Ascending aorta (tissue), 2 donors: Measurements from ENCODE around the gene SKIL. TPM values are rescaled to one million over a fixed set of nuclear protein-coding genes. Genes with fewer than 3 reads are reported as not detected.
A peak's percentile ranks its signal among the peaks of the same experiment; 100 is the strongest.

Experiments used
- DNase-seq, 2 donors: peaks; one replicate each; pipeline ENCODE4 v3.0.0-alpha.2; 2019; ENCODE audit warnings: low spot score in 2 of 2
- H3K27ac ChIP-seq, 2 donors: fragments of 200-600 bp; sonication (generic); one replicate each; pipeline ENCODE4 v1.5.1; 2016 to 2017; ENCODE audit warnings: mild to moderate bottlenecking in 1 of 2
- H3K27me3 ChIP-seq: fragments of 200-600 bp; sonication (generic); one replicate; pipeline ENCODE4 v1.5.1; 2017
- H3K36me3 ChIP-seq, 2 donors: fragments of 200-600 bp; sonication (generic); one replicate each; pipeline ENCODE4 v1.5.1; 2016
- H3K4me1 ChIP-seq, 2 donors: fragments of 200-600 bp; sonication (generic); one replicate each; pipeline ENCODE4 v1.5.1; 2016 to 2017; ENCODE audit warnings: mild to moderate bottlenecking in 1 of 2
- H3K4me3 ChIP-seq, 2 donors: fragments of 200-600 bp; sonication (generic); one replicate each; pipeline ENCODE4 v1.5.1; 2016 to 2017; ENCODE audit warnings: mild to moderate bottlenecking in 1 of 2
- H3K9me3 ChIP-seq, 2 donors: fragments of 200-600 bp; sonication (generic); one replicate each; pipeline ENCODE4 v1.5.1; 2016
- intact Hi-C: fragments of 100-400 bp; cut with DNase I; formaldehyde crosslinking; loops from one replicate; pipeline ENCODE4 v1.15.1; 2023
- total RNA-seq: library from RNA; depleted of rRNA; stranded (reverse); fragments of >200 nt; gene quantifications from one replicate; pipeline ENCODE4 v1.1.0, GENCODE V29; 2016
- TF ChIP-seq, protein P1 (sequence below), 3 experiments: fragments of 200-600 bp in 2 of 3; fragments of 450-650 bp in 1 of 3; sonication (generic) in 2 of 3; IDR thresholded peaks; one replicate each; pipeline ENCODE4 v1.5.1; 2016 to 2019; ENCODE audit warnings: antibody characterized with exemption in 3 of 3, mild to moderate bottlenecking in 1 of 3, moderate library complexity in 1 of 3

SKIL gene
- total RNA-seq, 1 donor from 2014 or later: 30.2 TPM

DNA sequence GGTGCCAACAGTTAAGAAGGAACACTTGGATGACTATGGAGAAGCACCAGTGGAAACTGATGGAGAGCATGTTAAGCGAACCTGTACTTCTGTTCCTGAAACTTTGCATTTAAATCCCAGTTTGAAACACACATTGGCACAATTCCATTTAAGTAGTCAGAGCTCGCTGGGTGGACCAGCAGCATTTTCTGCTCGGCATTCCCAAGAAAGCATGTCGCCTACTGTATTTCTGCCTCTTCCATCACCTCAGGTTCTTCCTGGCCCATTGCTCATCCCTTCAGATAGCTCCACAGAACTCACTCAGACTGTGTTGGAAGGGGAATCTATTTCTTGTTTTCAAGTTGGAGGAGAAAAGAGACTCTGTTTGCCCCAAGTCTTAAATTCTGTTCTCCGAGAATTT, 3.0 kb downstream of the SKIL start:
- intact Hi-C loops: no loop called here
- H3K4me3 ChIP-seq: peak overlapping the region; percentile 23 to 91

DNA sequence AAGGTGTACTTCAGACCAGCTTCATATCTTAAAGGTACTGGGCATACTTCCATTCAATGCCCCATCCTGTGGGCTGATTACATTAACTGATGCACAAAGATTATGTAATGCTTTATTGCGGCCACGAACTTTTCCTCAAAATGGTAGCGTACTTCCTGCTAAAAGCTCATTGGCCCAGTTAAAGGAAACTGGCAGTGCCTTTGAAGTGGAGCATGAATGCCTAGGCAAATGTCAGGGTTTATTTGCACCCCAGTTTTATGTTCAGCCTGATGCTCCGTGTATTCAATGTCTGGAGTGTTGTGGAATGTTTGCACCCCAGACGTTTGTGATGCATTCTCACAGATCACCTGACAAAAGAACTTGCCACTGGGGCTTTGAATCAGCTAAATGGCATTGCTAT, 3.4 kb downstream of the SKIL start:
- TF ChIP-seq, protein P1, sequence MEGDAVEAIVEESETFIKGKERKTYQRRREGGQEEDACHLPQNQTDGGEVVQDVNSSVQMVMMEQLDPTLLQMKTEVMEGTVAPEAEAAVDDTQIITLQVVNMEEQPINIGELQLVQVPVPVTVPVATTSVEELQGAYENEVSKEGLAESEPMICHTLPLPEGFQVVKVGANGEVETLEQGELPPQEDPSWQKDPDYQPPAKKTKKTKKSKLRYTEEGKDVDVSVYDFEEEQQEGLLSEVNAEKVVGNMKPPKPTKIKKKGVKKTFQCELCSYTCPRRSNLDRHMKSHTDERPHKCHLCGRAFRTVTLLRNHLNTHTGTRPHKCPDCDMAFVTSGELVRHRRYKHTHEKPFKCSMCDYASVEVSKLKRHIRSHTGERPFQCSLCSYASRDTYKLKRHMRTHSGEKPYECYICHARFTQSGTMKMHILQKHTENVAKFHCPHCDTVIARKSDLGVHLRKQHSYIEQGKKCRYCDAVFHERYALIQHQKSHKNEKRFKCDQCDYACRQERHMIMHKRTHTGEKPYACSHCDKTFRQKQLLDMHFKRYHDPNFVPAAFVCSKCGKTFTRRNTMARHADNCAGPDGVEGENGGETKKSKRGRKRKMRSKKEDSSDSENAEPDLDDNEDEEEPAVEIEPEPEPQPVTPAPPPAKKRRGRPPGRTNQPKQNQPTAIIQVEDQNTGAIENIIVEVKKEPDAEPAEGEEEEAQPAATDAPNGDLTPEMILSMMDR (IDR thresholded peaks at IDR 0.05): no peak

More for the DNA sequence above, 3.0 kb downstream of the SKIL start:
- Histone ChIP-seq H3K36me3 (peaks cover 8 to 12% of the 10 kb centered on the region in 2 donors), H3K4me1 (peaks cover 16 to 22% of the 10 kb centered on the region in 2 donors), H3K9me3 (no peaks in the 10 kb centered on the region), H3K27ac (no peak overlapping the region), H3K27me3 (no peaks in the 10 kb centered on the region)
- TF ChIP-seq, protein P1 (IDR thresholded peaks at IDR 0.05): no peak
- no peak for DNase-seq

DNA sequence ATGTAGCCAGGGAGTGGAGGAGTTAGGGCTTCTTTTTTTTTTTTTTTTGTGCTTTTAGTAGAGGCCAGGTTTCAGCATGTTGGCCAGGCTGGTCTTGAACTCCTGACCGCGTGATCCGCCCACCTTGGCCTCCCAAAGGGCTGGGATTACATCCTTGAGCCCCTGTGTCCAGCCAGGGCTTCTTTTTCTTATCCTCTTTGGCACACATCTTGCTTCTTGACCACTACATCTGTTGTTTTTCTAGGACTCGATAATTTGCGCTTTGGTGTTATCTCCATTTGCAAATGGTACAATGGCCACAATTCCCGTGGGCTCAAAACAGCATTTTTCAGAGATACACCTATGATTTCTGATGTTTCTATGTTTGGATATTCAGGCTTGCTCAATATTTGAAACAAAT, 4.2 kb downstream of the SKIL start:
- H3K27me3 ChIP-seq: no peaks in the 10 kb centered on the region
- no peaks in the 10 kb centered on the region for H3K9me3 ChIP-seq
- intact Hi-C loops: no loop called here
- peaks cover 8 to 12% of the 10 kb centered on the region in 2 donors for H3K36me3 ChIP-seq
- H3K4me1 ChIP-seq: peaks cover 14 to 17% of the 10 kb centered on the region in 2 donors
- TF ChIP-seq, protein P1 (IDR thresholded peaks at IDR 0.05): no peak
- H3K27ac ChIP-seq: peak overlapping the region in 1 of 2 donors; percentile 24
- DNase-seq: no peak
- H3K4me3 ChIP-seq: peak overlapping the region; percentile 18 to 91

More for the DNA sequence above, 3.4 kb downstream of the SKIL start:
- Histone ChIP-seq H3K27me3 (no peaks in the 10 kb centered on the region), H3K9me3 (no peaks in the 10 kb centered on the region), H3K4me3 (peak overlapping the region; percentile 23 to 91), H3K4me1 (peaks cover 16 to 17% of the 10 kb centered on the region in 2 donors), H3K27ac (no peak overlapping the region), H3K36me3 (peaks cover 8 to 12% of the 10 kb centered on the region in 2 donors)
- intact Hi-C loops: no loop called here
- no peak for DNase-seq

DNA sequence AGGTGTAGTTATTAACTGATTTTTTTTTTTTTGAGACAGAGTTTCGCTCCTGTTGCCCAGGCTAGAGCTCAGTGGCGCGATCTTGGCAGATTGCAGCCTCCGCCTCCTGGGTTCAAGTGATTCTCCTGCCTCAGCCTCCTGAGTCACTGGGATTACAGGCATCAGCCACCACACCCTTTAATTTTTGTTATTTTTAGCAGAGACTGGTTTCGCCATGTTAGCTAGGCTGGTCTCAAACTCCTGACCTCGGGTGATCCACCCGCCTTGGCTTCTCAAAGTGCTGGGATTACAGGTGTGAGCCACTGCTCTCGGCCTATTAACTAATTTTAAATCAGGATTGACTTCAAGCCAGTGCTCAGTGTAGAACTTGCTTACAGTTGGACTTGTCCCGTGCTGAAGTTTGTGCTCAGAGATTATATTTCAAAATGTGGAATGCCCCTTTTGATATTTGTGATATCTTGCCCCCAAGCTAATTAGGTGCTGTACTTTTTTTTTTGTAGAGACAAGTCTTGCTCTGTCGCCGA, 6.0 kb downstream of the SKIL start:
- peak overlapping the region in 1 of 2 donors; percentile 91 for H3K4me3 ChIP-seq
- intact Hi-C loops: no loop called here
- peak overlapping the region in 1 of 2 donors; percentile 1 for H3K27ac ChIP-seq
- peaks cover 8 to 12% of the 10 kb centered on the region in 2 donors for H3K36me3 ChIP-seq
- H3K4me1 ChIP-seq: peaks cover 14 to 17% of the 10 kb centered on the region in 2 donors
- no peak for DNase-seq
- TF ChIP-seq, protein P1 (IDR thresholded peaks at IDR 0.05): no peak
- no peaks in the 10 kb centered on the region for H3K9me3 ChIP-seq
- H3K27me3 ChIP-seq: no peaks in the 10 kb centered on the region

DNA sequence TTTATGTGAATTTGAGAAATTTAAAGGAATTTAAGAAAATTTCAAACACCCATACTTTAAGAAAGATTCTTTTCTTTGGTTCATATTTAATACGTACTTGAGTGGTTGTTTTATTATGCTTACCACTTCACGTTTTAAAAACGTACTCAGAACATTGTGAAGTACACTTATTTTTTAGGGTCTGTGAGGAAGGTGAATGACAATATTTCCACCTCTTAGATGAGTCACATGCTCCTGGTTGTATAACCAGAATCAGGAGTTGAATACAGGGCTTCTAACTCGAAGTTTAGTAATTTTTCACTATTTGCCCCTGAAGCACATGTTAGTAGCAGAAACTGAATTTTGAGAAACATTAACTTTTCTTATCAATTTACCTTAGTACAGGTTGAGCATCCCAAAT, 7.5 kb downstream of the SKIL start:
- no peak for DNase-seq
- Histone ChIP-seq H3K4me3 (peak overlapping the region in 1 of 2 donors; percentile 30), H3K36me3 (peaks cover 4 to 15% of the 10 kb centered on the region in 2 donors), H3K4me1 (peaks cover 8 to 17% of the 10 kb centered on the region in 2 donors), H3K9me3 (no peaks in the 10 kb centered on the region), H3K27ac (no peak overlapping the region), H3K27me3 (no peaks in the 10 kb centered on the region)
- TF ChIP-seq, protein P1 (IDR thresholded peaks at IDR 0.05): no peak
- intact Hi-C loops: no loop called here
